ENCODE results near the gene EOLA2. TPM values are rescaled to one million over a fixed set of nuclear protein-coding genes. Genes with fewer than 3 reads are reported as not detected.
"Not testable (repeated sequence)": the region's sequence is repeated elsewhere in the genome, so short reads cannot be mapped to it uniquely, and the experiment has no call there.

The EOLA2 gene
- total and polyA plus RNA-seq, 2 of the 8 experiments (the other 6 are each of a cell fraction or from before 2014, with no cell fraction given), result 19.0 to 22.5 TPM

GRCh38 chrX:149898554-149898953 lies 39.7 kb downstream of the EOLA2 start (continued):
- TF ChIP-seq USF2 (IDR thresholded peaks at IDR 0.05; ENCODE audit: low read length) (no peak), TCF12 (IDR thresholded peaks at IDR 0.05; ENCODE audit: low read depth, low read length) (no peak), ATF2 (IDR thresholded peaks at IDR 0.05; ENCODE audit: low read length) (no peak)

GRCh38 chrX:149890828-149891227 lies 47.5 kb downstream of the EOLA2 start:
- H4K20me1 ChIP-seq (replicated peaks in 1 of 2; ENCODE audit: control insufficient read depth in 1 of 2, insufficient read depth in 2 of 2, low read length in 2 of 2); POLR2A ChIA-PET (ENCODE audit: partially characterized antibody); H3K27me3 ChIP-seq (replicated peaks in 1 of 4; ENCODE audit: control insufficient read depth in 3 of 4, extremely low read depth in 1 of 4, insufficient read depth in 3 of 4, low read length in 3 of 4): not testable (repeated sequence)

More at GRCh38 chrX:149890828-149891227, 47.5 kb downstream of the EOLA2 start:
- H3K9ac ChIP-seq (replicated peaks in 1 of 4; ENCODE audit: extremely low read depth in 1 of 4, low read depth in 3 of 4, low read length in 3 of 4); H3K79me1 ChIP-seq (ENCODE audit: low read depth, low read length); H4K91ac ChIP-seq (replicated peaks; ENCODE audit: insufficient read length, low read length); H3K56ac ChIP-seq (replicated peaks; ENCODE audit: insufficient read length, low read depth, low read length); H2AK5ac ChIP-seq (ENCODE audit: low read depth, low read length); H2AFZ ChIP-seq (ENCODE audit: low read length); H3K4ac ChIP-seq (replicated peaks; ENCODE audit: insufficient read length, low read depth, low read length); H2BK15ac ChIP-seq (ENCODE audit: low read length); H3K23me2 ChIP-seq (ENCODE audit: low read depth, low read length); H3K27ac ChIP-seq (ENCODE audit: low read depth, low read length); H2BK5ac ChIP-seq (ENCODE audit: low read depth, low read length); DNase-seq (ENCODE audit: low read depth in 1 of 2, low spot score in 2 of 2); H3K14ac ChIP-seq (ENCODE audit: insufficient read length); H3K4me1 ChIP-seq (replicated peaks in 1 of 4; ENCODE audit: control insufficient read depth in 3 of 4, insufficient read depth in 4 of 4, low read length in 3 of 4); H2BK20ac ChIP-seq (ENCODE audit: low read length); H3K79me2 ChIP-seq (ENCODE audit: control insufficient read depth in 1 of 2, insufficient read depth in 2 of 2, low read length in 2 of 2); H2BK12ac ChIP-seq (ENCODE audit: low read depth, low read length); H4K5ac ChIP-seq (ENCODE audit: insufficient read length, low read depth, low read length); H3K4me3 ChIP-seq (ENCODE audit: extremely low read depth in 1 of 4, insufficient read depth in 2 of 4, low read depth in 3 of 4, low read length in 4 of 4); H3K36me3 ChIP-seq (ENCODE audit: control insufficient read depth in 2 of 4, insufficient read depth in 4 of 4, low read length in 3 of 4); H3K4me2 ChIP-seq (ENCODE audit: insufficient read depth in 1 of 2, low read depth in 2 of 2, low read length in 2 of 2); H4K8ac ChIP-seq (ENCODE audit: extremely low read depth, insufficient read depth, low read length); H3K23ac ChIP-seq (ENCODE audit: insufficient read length); H3K18ac ChIP-seq (ENCODE audit: extremely low read depth, low read length); FAIRE-seq; CTCF ChIA-PET (ENCODE audit: partially characterized antibody); H2BK120ac ChIP-seq (replicated peaks; ENCODE audit: low read depth, low read length); H3K9me3 ChIP-seq (ENCODE audit: insufficient read depth in 2 of 2, low read depth in 1 of 2, low read length in 1 of 2): not testable (repeated sequence)
- 82% methylated on average over 2 of the region's 2 CpGs; no CpG with 5 or more reads in 1 of the 2 experiments for WGBS, 2 experiments (ENCODE audit: extremely low coverage in 1 of 2, insufficient coverage in 1 of 2, insufficient read length in 1 of 2, insufficient replicate concordance in 2 of 2, low coverage in 1 of 2, low lambda C conversion rate in 2 of 2, missing lambda C conversion rate in 1 of 2)
